ENCODE results near the gene PIK3CB.
"Not testable (repeated sequence)": the region's sequence is repeated elsewhere in the genome, so short reads cannot be mapped to it uniquely, and the experiment has no call there.

The PIK3CB gene

GRCh38 chr3:138747225-138747624, 87.5 kb downstream of the PIK3CB start:
- no peak for DNase-seq (ENCODE audit: low spot score)

GRCh38 chr3:138740072-138740471, 94.7 kb downstream of the PIK3CB start:
- no peak for DNase-seq (ENCODE audit: low spot score)

DNA sequence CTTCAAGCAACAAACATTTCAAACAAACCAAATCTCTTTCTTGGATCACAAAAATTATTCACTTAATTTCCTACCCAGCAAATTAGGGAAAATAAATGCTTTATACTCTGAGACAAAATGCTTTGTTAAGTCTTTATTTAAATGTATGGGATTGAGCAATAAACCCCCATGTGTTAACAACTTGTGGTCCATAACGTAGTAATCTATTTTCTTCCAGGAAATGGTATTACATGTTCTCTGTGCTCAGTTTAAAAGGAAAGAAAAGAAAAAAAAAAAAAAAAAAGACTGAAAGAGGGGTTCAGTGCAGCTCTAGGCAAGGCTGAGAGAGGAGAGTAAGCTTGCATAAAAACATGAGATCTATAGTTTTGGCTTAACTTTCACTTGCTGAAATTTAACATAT, 102.3 kb downstream of the PIK3CB start:
- no peak for DNase-seq (ENCODE audit: low spot score)

GRCh38 chr3:138726946-138727730, 107.6 kb downstream of the PIK3CB start:
- no peak for DNase-seq (ENCODE audit: low spot score)

- not testable (repeated sequence) for DNase-seq (ENCODE audit: low spot score)
Observed at GRCh38 chr3:138726042-138726441, 108.7 kb downstream of the PIK3CB start.

DNA sequence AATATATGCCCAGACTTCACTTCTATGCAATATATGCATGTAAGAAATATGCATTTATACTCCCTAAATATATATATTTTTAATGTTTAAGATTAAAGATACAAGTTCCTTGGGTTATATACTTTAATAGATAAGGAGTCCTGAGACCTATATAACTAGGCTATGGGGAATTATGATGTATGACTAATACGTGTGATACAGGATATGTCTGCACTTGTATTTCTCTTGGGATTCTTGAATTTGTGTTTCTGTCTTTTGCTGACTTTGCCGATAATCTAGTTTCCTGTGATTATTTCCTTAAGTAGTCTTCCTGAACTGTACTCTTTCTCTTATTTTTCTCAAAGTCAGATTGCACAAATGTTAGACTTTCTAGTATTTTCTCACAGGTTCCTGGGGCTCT, 109.6 kb downstream of the PIK3CB start:
- DNase-seq (ENCODE audit: low spot score), result no peak

- no peak for DNase-seq (ENCODE audit: low spot score)
Observed at GRCh38 chr3:138724443-138724842, 110.3 kb downstream of the PIK3CB start.

DNA sequence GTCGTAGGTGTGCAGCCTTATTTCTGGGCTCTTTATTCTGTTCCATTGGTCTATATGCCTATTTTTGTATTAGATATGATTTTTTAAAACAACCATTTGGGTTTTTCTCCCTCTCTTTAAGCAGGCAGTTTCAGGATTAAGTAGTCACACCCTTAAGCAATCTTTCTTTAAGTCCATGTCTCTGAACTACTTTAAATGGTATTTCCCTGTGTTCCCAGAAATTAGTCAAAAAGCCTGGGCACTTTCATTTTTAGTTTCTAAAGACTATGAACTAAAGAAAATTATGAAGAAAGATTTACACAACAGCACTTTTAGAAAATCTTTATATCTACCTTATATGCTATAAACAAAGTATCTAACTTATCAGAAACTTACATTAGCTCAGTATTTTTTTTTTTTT, 115.9 kb downstream of the PIK3CB start:
- DNase-seq (ENCODE audit: low spot score), result no peak

GRCh38 chr3:138717348-138717747, 117.4 kb downstream of the PIK3CB start:
- no peak for DNase-seq (ENCODE audit: low spot score)

DNA sequence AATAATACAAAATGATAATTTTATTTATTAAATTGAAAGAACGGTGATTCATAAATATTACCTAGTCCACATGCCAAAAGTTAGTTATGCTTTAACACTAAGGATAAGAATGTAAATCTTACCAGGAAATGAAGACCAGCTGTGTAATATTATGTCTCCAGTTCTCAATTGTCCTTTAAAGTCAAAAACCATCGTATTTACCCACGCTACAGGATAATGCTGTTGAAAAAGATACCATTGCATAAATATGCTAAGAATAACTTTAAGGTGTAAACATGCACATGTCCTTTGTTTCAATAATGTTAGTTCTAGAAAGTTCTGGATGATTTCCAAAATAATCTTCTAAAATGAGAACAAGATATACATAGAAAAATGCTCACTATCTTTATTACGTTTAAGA, 122.6 kb downstream of the PIK3CB start:
- no peak for DNase-seq (ENCODE audit: low spot score)

DNA sequence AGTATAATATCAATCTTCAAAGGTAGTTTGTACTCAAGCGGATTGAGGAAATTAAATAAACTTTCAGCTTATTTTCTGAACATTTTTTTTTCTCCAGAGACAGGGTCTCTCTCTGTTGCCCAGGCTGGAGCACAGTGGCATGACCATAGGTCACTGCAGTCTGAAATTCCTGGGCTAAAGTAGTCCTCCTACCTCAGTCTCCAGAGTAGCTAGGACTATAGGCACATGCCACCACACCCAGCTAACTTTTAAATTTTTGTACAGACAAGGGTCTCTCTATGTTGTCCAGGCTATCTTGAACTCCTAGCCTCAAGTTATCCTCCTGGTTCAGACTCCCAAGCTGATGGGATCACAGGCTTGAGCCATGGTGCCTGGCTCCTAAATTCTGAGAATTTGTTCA, 129.1 kb downstream of the PIK3CB start:
- DNase-seq (ENCODE audit: low spot score), result no peak

- no peak for DNase-seq (ENCODE audit: low spot score)
Observed at GRCh38 chr3:138696666-138697370, 137.9 kb downstream of the PIK3CB start.

DNA sequence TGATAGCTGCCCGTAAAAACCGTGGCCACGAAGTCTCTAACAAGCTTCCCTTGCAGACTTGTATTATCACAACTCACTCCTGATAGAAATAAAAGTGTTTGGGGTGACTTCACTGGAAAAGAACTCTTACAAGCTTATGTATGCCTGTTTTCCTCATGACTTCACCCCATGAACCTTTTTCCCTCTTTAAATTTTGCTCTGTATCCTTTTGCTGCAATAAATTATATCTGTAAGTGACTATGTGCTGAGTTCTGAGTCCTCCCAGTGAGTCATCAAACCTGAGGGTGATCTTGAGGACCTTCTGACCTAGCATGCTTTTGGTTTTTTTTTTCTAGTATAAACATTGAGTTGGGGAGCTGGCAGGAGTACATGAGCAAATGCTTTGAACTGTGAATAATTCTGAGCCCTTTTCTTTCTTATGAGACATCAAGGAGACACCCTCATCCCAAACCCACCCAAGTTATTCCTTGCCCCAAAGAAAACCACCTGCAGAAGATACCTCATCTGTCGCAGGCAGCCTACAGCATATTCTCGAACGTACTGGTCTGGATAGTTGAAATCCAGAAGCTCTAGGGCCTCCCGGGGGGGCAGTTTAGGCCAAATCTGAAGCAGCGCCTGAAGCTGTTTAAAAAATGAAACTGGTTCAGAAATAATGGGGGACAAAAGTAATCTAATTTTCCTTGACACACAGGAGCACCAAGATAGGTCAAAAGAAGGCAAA, 140.3 kb downstream of the PIK3CB start:
- peak; percentile 15 for DNase-seq (ENCODE audit: low spot score)

GRCh38 chr3:138692152-138692551, 142.6 kb downstream of the PIK3CB start:
- no peak for DNase-seq (ENCODE audit: low spot score)

- DNase-seq (ENCODE audit: low spot score), result no peak
Observed at GRCh38 chr3:138691351-138691750, 143.4 kb downstream of the PIK3CB start.

DNA sequence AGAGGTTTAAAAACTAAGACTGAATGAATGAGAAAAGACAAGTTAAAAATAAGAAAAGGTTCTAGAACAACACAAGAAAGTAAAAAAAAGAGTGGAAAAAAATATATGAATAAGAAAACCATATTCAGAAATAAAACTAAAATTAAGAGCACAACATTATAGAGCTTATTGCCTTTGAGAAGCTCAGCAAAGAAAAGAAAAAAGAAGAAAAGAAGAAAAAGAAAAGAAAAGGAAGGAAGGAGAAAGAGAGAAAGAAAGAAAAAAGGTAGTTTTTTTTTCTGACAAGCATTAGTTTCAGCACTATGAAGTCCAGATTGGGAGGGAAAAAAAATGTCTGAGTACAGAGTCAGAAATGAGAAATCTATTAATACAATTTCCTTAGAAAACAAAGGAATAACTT, 144.7 kb downstream of the PIK3CB start:
- no peak for DNase-seq (ENCODE audit: low spot score)

DNA sequence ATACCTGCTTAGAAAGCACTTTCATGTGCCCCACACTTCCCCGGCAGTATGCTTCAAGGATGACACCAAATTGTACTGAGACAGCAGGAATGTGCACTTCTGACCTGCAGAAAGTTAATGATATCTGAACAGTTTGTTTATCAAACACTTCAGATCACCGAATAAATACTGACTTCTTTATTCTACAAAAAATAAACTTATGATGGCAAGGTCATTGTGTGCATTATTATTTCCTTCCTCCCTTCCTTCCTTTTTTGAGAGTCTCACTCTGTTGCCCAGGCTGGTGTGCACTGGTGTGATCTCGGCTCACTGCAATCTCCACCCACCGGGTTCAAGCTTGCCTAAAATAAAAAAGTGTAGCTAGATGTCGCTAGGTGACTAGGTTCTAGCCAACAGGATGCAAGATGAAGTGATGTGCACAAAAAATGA, 145.8 kb downstream of the PIK3CB start:
- DNase-seq (ENCODE audit: low spot score), result no peak

DNA sequence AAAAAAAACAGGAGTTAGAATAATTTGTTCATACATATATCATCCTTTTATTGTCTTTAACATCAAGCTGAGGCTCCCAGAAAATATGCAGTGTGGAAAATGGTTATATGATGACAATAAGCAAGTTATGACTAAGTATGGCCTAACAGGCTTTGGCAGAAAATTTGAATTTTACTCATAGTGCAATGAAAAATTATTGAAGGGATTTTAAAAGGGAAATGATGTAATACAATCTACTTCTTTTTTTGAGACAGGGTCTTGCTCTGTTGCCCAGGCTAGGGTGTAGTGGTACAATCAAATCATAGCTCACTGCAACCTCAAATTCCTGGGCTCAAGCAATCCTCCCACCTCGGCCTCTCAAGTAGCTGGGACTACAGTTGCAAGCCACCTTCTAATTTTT, 147.5 kb downstream of the PIK3CB start:
- DNase-seq (ENCODE audit: low spot score), result no peak

- DNase-seq (ENCODE audit: low spot score), result no peak
Observed at GRCh38 chr3:138686771-138687221, 147.9 kb downstream of the PIK3CB start.

- no peak for DNase-seq (ENCODE audit: low spot score)
Observed at GRCh38 chr3:138684396-138684795, 150.3 kb downstream of the PIK3CB start.

DNA sequence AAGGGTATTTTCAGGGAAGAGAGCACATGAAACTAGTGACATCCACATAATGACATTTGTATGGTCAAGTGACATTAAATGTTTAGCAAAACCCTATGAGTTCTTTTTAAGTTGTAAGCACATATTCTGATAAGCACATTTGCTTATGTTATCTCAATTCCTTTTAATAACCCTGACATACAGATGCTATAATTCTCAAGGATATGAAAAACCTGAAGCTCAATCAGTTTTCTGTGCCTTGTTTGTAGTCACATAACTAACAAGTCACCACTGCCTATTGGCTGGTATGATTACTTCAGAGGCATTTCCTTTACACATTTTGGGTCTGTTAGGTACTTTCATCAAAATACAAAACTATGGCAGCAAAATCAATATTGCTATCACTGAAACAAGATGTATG, 152.1 kb downstream of the PIK3CB start:
- no peak for DNase-seq (ENCODE audit: low spot score)

DNA sequence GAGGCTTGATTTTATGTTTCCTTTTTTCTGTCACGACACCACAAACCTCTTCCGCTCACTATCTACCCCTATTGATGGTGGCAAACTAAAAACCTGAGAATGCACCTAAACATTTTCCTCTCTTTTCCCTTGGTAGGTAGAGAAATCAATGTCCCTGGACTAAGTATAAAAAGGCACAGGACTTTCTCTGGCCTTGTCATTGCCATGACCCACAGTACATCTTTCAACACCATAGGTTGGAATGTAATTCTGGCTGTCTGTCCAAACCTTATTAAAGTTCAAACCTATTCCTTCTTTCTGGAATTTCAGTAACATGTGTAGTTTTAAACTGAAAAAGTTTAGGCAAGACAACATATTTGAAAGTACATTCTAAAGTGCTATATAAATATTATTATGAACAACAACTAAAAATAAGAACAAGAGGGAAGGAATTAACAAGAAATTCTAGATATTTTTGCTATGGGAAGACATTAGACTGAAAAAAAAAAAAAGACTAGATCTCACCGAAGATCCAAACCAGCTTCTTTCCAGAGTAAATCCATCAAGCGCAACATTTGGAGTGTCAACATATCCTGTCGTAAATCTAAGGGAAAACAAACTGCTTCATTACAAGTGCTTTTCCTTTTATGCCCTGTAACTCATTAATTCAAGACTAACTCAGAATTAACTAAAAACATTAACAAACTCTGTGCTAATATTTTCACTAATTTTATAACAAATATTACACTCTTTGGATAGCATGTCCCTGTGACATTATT, 153.1 kb downstream of the PIK3CB start:
- no peak for DNase-seq (ENCODE audit: low spot score)

Data from SW480 (cell line).